ENCODE measurements around the gene PIGBOS1.

DNA sequence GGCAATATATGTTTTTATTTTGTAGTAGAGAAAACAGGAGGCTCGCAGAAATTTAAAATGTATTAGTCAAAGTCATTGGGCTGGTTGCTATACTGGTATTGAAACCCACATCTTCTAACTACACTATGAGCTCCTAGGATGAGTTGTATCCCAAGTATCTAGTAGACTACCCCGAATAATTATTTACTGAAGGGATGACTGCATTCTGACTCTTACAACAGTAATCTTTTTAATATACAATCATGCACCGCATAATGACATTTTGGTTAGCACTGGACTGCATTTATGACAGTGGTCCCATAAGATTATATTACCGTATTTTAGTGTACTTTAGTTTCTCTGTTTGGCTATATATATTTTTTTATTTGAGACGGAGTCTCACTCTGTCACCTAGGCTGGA lies 15.4 kb upstream of the PIGBOS1 start:
- TF ChIP-seq, protein P1, sequence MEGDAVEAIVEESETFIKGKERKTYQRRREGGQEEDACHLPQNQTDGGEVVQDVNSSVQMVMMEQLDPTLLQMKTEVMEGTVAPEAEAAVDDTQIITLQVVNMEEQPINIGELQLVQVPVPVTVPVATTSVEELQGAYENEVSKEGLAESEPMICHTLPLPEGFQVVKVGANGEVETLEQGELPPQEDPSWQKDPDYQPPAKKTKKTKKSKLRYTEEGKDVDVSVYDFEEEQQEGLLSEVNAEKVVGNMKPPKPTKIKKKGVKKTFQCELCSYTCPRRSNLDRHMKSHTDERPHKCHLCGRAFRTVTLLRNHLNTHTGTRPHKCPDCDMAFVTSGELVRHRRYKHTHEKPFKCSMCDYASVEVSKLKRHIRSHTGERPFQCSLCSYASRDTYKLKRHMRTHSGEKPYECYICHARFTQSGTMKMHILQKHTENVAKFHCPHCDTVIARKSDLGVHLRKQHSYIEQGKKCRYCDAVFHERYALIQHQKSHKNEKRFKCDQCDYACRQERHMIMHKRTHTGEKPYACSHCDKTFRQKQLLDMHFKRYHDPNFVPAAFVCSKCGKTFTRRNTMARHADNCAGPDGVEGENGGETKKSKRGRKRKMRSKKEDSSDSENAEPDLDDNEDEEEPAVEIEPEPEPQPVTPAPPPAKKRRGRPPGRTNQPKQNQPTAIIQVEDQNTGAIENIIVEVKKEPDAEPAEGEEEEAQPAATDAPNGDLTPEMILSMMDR (IDR thresholded peaks at IDR 0.05) = no peak
- TF ChIP-seq EZH2phosphoT487 (IDR thresholded peaks at IDR 0.05; ENCODE audit: borderline replicate concordance, low read depth) (no peak), POLR2AphosphoS5 (IDR thresholded peaks at IDR 0.05; ENCODE audit: low read depth, low read length) (no peak), RAD21 (IDR thresholded peaks at IDR 0.05; ENCODE audit: low read length) (no peak), YY1 (IDR thresholded peaks at IDR 0.05; ENCODE audit: low read depth) (no peak)
